HepG2 (cell line): ENCODE results near the gene TFRC. TPM values are rescaled to one million over a fixed set of nuclear protein-coding genes. Genes with fewer than 3 reads are reported as not detected.

ENCODE experiments used
- CCAR2 ChIP-seq: fragments of 200-400 bp; formaldehyde crosslinking; optimal IDR thresholded peaks from 2 replicates; pipeline ENCODE3; 2018; ENCODE audit warnings: low read depth, mild to moderate bottlenecking, low read length, moderate library complexity
- CHD2 ChIP-seq: IDR thresholded peaks from 2 replicates; pipeline ENCODE4 v1.6.1; 2011; ENCODE audit warnings: low read depth, low read length, improper control_type of control experiment
- FOXA1 ChIP-seq, 2 experiments: fragments of 450-650 bp in 1 of 2; sonication (generic) in 1 of 2; formaldehyde crosslinking in 1 of 2; IDR thresholded peaks; 2 replicates each; pipeline versions ENCODE4 v1.4.0 to v1.6.1; 2016 to 2020; ENCODE audit warnings: missing genetic modification reagents in 1 of 2
- FOXK1 ChIP-seq: sonication (generic); formaldehyde crosslinking; IDR thresholded peaks from 2 replicates; pipeline ENCODE4 v1.4.0; 2020; ENCODE audit warnings: low read depth, missing genetic modification reagents, borderline replicate concordance
- GABPB1 ChIP-seq: IDR thresholded peaks from 2 replicates; pipeline ENCODE4 v1.6.1; 2016; ENCODE audit warnings: mild to moderate bottlenecking, missing genetic modification reagents, moderate library complexity, missing compliant biosample characterization
- GATAD1 ChIP-seq: IDR thresholded peaks from 2 replicates; pipeline ENCODE4 v1.6.1; 2016; ENCODE audit warnings: missing genetic modification reagents, missing compliant biosample characterization
- KDM5A ChIP-seq: fragments of 200-600 bp; sonication (generic); IDR thresholded peaks from 2 replicates; pipeline ENCODE4 v1.7.0; 2018; ENCODE audit warnings: antibody characterized with exemption, mild to moderate bottlenecking, low read length, borderline replicate concordance
- KLF11 ChIP-seq: IDR thresholded peaks from 2 replicates; pipeline ENCODE4 v1.6.1; 2016; ENCODE audit warnings: missing compliant biosample characterization
- MIER2 ChIP-seq: IDR thresholded peaks from 2 replicates; pipeline ENCODE4 v1.6.1; 2016; ENCODE audit warnings: missing biosample characterization, missing genetic modification reagents
- NPAS2 ChIP-seq: sonication (generic); formaldehyde crosslinking; IDR thresholded peaks from 2 replicates; pipeline ENCODE4 v1.8.0; 2022; ENCODE audit warnings: mild to moderate bottlenecking, missing genetic modification reagents, borderline replicate concordance
- PAF1 ChIP-seq: IDR thresholded peaks from 2 replicates; pipeline ENCODE4 v1.6.1; 2016; ENCODE audit warnings: missing genetic modification reagents, missing compliant biosample characterization
- PCBP2 ChIP-seq: fragments of 200-400 bp; formaldehyde crosslinking; optimal IDR thresholded peaks from 2 replicates; pipeline ENCODE3; 2018; ENCODE audit warnings: low read length, low read depth; ENCODE audit not compliant: poor library complexity, severe bottlenecking
- PITX1 ChIP-seq: sonication (generic); formaldehyde crosslinking; IDR thresholded peaks from 2 replicates; pipeline ENCODE4 v1.5.1; 2020; ENCODE audit warnings: mild to moderate bottlenecking, missing genetic modification reagents
- PRMT3 ChIP-seq: sonication (generic); formaldehyde crosslinking; IDR thresholded peaks from 2 replicates; pipeline ENCODE4 v1.8.1; 2022; ENCODE audit warnings: low read depth, mild to moderate bottlenecking, moderate library complexity, missing genetic modification reagents, borderline replicate concordance
- SMC3 ChIP-seq: IDR thresholded peaks from 2 replicates; pipeline ENCODE4 v1.6.1; 2011; ENCODE audit warnings: low read length, improper control_type of control experiment
- STAT5B ChIP-seq: sonication (generic); formaldehyde crosslinking; IDR thresholded peaks from 2 replicates; pipeline ENCODE4 v1.4.0; 2020; ENCODE audit warnings: missing genetic modification reagents
- TSC22D2 ChIP-seq: sonication (generic); formaldehyde crosslinking; IDR thresholded peaks from 2 replicates; pipeline ENCODE4 v1.5.1; 2020; ENCODE audit warnings: missing genetic modification reagents, mild to moderate bottlenecking, borderline replicate concordance
- ZNF263 ChIP-seq: sonication (generic); formaldehyde crosslinking; IDR thresholded peaks from 2 replicates; pipeline ENCODE4 v1.4.0; 2020; ENCODE audit warnings: missing genetic modification reagents
- ZNF501 ChIP-seq: sonication (generic); formaldehyde crosslinking; IDR thresholded peaks from 2 replicates; pipeline ENCODE4 v1.5.1; 2020; ENCODE audit warnings: mild to moderate bottlenecking, moderate library complexity, missing genetic modification reagents
- ZNF557 ChIP-seq: sonication (generic); formaldehyde crosslinking; IDR thresholded peaks from 2 replicates; pipeline ENCODE4 v1.4.0; 2020; ENCODE audit warnings: missing genetic modification reagents
- ZNF605 ChIP-seq: sonication (generic); formaldehyde crosslinking; IDR thresholded peaks from 2 replicates; pipeline ENCODE4 v1.8.0; 2022; ENCODE audit warnings: mild to moderate bottlenecking, missing genetic modification reagents
- ZNF780A ChIP-seq: sonication (generic); formaldehyde crosslinking; IDR thresholded peaks from 2 replicates; pipeline ENCODE4 v1.8.0; 2022; ENCODE audit warnings: mild to moderate bottlenecking, missing genetic modification reagents, moderate library complexity
- polyA plus RNA-seq, 8 experiments: library from polyadenylated mRNA; depleted of rRNA in 3 of 8; stranded (reverse) in 7 of 8; unstranded in 1 of 8; fragments of >200 nt; fragmentation: Illumina TruSeq in 4 of 8; extraction: Trizol in 4 of 8; gene quantifications; 2 replicates each; pipeline versions ENCODE4 v1.2.1 to v1.2.3, GENCODE V29; 2011 to 2016; ENCODE audit warnings: low read depth in 4 of 8, missing spikeins in 1 of 8, mixed read lengths in 1 of 8; ENCODE audit not compliant: insufficient read depth in 1 of 8
- total RNA-seq, 5 experiments: library from RNA; depleted of rRNA; stranded (reverse); fragments of >200 nt; fragmentation: Illumina TruSeq; extraction: Trizol; gene quantifications; 2 replicates each; pipeline ENCODE4 v1.2.3, GENCODE V29; 2016; ENCODE audit warnings: low read depth in 1 of 5
- TF ChIP-seq, protein P1 (sequence below): sonication (generic); formaldehyde crosslinking; IDR thresholded peaks from 2 replicates; pipeline ENCODE4 v1.8.1; 2023; ENCODE audit warnings: missing genetic modification reagents, inconsistent platforms, borderline replicate concordance
- TF ChIP-seq, protein P2 (sequence below): sonication (generic); formaldehyde crosslinking; IDR thresholded peaks from 2 replicates; pipeline ENCODE4 v1.5.1; 2020; ENCODE audit warnings: mild to moderate bottlenecking, missing genetic modification reagents, borderline replicate concordance
- TF ChIP-seq, protein P3 (sequence below): sonication (generic); formaldehyde crosslinking; IDR thresholded peaks from 2 replicates; pipeline ENCODE4 v1.4.0; 2020; ENCODE audit warnings: mild to moderate bottlenecking, low read depth, missing genetic modification reagents
- TF ChIP-seq, protein P4 (sequence below): sonication (generic); formaldehyde crosslinking; IDR thresholded peaks from 2 replicates; pipeline ENCODE4 v1.8.0; 2022; ENCODE audit warnings: missing genetic modification reagents, mild to moderate bottlenecking, moderate library complexity, borderline replicate concordance

The TFRC gene
- total and polyA plus RNA-seq, 2 of the 13 experiments (the other 11 are each of a cell fraction or from before 2014, with no cell fraction given) = 188 to 274 TPM

DNA sequence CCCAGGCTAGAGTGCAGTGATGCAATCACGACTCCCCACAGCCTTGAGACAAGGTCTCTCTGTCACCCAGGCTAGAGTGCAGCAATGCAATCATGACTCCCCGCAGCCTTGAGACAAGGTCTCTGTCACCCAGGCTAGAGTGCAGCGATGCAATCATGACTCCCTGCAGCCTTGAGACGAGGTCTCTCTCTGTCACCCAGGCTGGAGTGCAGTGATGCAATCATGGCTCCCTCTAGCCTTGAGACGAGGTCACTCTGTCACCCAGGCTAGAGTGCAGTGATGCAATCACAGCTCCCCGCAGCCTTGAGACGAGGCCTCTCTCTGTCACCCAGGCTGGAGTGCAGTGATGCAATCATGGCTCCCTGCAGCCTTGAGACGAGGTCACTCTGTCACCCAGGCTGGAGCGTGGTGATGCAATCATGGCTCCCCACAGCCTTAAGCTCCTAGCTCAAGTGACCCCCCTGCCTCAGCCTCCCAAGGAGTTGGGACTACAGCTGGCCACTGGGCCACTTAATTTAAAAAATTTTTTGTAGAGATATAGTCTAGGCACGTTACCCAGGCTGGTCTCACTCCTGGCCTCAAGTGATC is 26.1 kb downstream of the TFRC start (continued):
- TF ChIP-seq ZNF501 (CRISPR knock-in tag) = peak; percentile 62; the same call in 1 of the 2 replicates
- TF ChIP-seq, protein P1, sequence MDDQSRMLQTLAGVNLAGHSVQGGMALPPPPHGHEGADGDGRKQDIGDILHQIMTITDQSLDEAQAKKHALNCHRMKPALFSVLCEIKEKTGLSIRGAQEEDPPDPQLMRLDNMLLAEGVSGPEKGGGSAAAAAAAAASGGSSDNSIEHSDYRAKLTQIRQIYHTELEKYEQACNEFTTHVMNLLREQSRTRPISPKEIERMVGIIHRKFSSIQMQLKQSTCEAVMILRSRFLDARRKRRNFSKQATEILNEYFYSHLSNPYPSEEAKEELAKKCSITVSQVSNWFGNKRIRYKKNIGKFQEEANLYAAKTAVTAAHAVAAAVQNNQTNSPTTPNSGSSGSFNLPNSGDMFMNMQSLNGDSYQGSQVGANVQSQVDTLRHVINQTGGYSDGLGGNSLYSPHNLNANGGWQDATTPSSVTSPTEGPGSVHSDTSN (CRISPR knock-in tag) = no peak
- TF ChIP-seq STAT5B (CRISPR knock-in tag) = 0 out of 2 replicates have a peak, but pooled peaks have one; percentile 69
- TF ChIP-seq, protein P2, sequence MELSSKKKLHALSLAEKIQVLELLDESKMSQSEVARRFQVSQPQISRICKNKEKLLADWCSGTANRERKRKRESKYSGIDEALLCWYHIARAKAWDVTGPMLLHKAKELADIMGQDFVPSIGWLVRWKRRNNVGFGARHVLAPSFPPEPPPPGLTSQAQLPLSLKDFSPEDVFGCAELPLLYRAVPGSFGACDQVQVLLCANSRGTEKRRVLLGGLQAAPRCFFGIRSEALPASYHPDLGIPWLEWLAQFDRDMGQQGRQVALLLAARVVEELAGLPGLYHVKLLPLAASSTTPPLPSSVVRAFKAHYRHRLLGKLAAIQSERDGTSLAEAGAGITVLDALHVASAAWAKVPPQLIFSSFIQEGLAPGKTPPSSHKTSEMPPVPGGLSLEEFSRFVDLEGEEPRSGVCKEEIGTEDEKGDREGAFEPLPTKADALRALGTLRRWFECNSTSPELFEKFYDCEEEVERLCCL (CRISPR knock-in tag) = no peak
- TF ChIP-seq FOXA1 (IDR thresholded peaks at IDR 0.05) = no peak
- peak; percentile 59 for TF ChIP-seq FOXA1 (CRISPR knock-in tag; IDR thresholded peaks at IDR 0.05)
- peak; percentile 76; the same call in 1 of the 2 replicates for TF ChIP-seq PRMT3 (CRISPR knock-in tag)
- TF ChIP-seq MIER2 (CRISPR knock-in tag) = peak; percentile 86
- TF ChIP-seq ZNF557 (CRISPR knock-in tag) = no peak
- TF ChIP-seq KLF11 (CRISPR knock-in tag) = peak; percentile 85; the same call in 1 of the 2 replicates
- no peak for TF ChIP-seq PCBP2
- peak; percentile 86; the same call in 1 of the 2 replicates for TF ChIP-seq PAF1 (CRISPR knock-in tag)
- peak; percentile 94; the same call in 1 of the 2 replicates for TF ChIP-seq TSC22D2 (CRISPR knock-in tag)
- no peak for TF ChIP-seq NPAS2 (CRISPR knock-in tag)
- no peak for TF ChIP-seq CCAR2
- no peak for TF ChIP-seq KDM5A
- peak; percentile 94 for TF ChIP-seq FOXK1 (CRISPR knock-in tag)
- TF ChIP-seq, protein P3, sequence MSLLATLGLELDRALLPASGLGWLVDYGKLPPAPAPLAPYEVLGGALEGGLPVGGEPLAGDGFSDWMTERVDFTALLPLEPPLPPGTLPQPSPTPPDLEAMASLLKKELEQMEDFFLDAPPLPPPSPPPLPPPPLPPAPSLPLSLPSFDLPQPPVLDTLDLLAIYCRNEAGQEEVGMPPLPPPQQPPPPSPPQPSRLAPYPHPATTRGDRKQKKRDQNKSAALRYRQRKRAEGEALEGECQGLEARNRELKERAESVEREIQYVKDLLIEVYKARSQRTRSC (CRISPR knock-in tag) = 0 out of 2 replicates have a peak, but pooled peaks have one; percentile 81
- peak; percentile 98 for TF ChIP-seq ZNF780A (CRISPR knock-in tag)
- TF ChIP-seq ZNF605 (CRISPR knock-in tag) = peak; percentile 85; the same call in 1 of the 2 replicates
- TF ChIP-seq GATAD1 (CRISPR knock-in tag) = peak; percentile 80
- peak; percentile 81 for TF ChIP-seq GABPB1 (CRISPR knock-in tag)
- peak; percentile 55; the same call in 1 of the 2 replicates for TF ChIP-seq SMC3
- TF ChIP-seq, protein P4, sequence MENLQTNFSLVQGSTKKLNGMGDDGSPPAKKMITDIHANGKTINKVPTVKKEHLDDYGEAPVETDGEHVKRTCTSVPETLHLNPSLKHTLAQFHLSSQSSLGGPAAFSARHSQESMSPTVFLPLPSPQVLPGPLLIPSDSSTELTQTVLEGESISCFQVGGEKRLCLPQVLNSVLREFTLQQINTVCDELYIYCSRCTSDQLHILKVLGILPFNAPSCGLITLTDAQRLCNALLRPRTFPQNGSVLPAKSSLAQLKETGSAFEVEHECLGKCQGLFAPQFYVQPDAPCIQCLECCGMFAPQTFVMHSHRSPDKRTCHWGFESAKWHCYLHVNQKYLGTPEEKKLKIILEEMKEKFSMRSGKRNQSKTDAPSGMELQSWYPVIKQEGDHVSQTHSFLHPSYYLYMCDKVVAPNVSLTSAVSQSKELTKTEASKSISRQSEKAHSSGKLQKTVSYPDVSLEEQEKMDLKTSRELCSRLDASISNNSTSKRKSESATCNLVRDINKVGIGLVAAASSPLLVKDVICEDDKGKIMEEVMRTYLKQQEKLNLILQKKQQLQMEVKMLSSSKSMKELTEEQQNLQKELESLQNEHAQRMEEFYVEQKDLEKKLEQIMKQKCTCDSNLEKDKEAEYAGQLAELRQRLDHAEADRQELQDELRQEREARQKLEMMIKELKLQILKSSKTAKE (CRISPR knock-in tag) = peak; percentile 100
- 0 out of 2 replicates have a peak, but pooled peaks have one; percentile 42 for TF ChIP-seq CHD2
- no peak; the same call in 1 of the 2 replicates for TF ChIP-seq ZNF263 (CRISPR knock-in tag)
- peak; percentile 95 for TF ChIP-seq PITX1 (CRISPR knock-in tag)
